HG03175 (cell line): ENCODE results near the gene TPGS1.

ENCODE experiments used
- ATAC-seq: cut with Tn5 transposase; IDR thresholded peaks from one replicate; pipeline ENCODE4 v1.9.1; 2021; ENCODE audit warnings: mild to moderate bottlenecking, moderate library complexity; ENCODE audit not compliant: unreplicated experiment

Gene TPGS1

DNA sequence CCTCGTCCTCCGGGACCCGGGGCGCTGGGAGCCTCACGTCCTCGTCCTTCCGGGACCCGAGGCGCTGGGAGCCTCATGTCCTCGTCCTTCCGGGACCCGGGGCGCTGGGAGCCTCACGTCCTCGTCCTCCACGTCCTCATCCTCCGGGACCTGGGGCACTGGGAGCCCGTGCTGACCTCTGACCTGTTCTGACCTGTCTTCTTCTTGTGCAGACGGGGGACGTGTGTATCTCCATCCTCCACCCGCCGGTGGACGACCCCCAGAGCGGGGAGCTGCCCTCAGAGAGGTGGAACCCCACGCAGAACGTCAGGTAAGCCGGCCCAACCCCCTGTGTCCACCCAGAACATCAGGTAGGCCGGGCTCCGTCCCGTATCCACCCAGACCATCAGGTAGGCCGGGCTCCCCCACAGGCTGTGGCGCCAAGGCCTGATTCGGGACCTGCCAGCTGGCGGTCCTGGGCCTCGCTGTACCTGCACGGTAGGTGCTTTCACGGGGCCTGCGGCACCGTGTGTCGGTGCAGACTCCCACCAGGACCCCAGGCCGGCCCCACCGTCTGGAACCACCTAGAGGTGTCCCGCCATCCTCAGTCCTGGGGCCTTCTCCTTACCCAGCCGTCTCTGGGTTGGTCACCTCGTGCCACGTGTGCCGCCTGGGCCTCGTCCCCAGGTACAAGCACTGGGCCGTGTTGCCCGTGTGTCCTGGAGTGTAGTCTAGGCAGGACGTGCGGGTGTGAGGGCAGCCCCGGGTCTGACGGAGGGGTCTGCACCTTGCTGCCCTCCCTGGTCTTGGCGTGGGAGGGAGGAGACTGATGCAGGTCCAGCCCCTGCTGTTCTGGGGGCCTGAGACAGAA, 29.0 kb downstream of the TPGS1 start:
- no peak for ATAC-seq

DNA sequence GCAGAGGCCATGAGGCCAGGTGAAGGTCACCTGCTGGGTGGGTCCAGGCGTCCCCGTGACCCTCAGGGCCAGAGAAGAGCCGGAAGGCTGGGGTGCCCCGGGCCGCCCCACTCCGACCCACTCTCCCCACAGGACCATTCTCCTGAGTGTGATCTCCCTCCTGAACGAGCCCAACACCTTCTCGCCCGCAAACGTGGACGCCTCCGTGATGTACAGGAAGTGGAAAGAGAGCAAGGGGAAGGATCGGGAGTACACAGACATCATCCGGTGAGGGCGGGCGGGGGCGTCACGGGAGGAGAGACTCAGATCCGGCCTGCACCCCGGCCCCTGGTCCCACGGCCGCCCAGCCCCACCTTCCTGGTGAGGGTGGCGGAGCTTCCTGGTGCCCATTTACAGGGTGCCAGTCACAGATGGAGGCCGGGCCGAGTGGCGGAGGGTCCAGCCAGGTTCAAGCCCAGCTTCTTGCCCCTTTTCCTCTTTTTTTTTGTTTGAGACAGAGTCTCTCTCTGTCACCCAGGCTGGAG, 29.6 kb downstream of the TPGS1 start:
- no peak for ATAC-seq

DNA sequence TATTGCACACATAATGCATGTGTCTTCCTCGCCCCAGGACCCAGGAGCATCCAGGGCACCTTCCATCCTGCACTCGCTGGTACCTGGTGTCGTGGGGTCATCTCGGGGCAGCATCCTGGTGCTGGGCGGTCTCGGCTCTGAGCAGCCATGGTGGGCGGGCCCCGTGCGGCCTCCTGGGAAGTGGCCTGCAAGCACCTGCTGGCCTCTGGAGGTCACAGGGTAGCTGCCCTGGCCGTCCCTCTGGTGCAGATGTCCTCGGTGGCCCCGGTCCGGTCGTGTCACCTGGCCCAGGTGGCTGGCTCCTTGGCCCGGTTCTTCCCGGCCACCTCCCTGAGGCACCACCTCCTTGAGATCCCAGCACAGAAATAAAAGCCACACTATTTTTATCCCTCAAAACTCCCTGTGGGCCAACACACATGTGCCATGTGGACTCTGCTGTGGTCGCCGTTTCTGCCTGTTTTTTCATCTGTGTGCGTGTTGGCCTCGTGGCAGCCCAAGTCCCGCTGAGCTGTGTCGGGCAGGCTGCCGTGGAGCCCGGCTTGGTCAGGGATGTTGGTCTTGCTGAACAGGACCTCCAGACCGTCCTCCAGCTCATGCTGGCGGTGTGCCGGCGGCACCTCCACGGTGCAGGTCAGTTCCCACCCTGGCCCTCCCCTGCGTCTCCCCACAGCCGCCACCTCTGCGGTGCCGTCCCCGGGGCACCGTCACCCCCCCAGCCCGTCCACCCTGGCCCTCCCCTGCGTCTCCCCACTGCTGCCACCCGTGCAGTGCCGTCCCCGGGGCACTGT, 31.5 kb downstream of the TPGS1 start:
- ATAC-seq: no peak

DNA sequence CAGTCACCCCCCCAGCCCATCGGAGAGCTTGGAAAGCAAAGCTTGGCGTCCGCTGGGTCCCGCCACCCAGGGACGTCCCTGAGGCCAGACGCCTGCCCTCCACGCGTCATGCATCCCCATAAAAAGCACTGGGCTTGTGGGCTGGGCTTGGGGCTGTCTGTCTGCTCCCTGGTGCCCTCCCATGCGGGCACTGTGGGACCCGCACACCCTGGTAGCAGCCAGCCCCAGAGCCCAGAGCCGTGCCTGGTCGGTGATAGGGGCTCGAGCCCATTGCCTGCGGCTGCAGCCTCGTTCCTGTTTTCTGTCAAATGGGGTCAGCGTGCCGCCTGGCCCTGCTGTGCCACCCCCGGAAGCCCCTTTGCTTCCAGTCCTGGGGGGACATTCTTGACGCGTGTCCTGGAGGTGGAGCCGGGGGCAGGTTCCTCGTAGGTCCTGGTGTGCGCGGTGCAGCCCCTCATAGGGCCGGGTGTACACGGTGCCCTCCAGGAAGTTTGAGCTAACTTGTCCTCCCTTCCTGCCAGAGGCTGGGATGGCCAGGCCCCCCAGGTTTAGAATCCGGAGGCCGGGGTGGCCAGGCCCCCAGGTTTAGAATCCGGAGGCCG, 32.2 kb downstream of the TPGS1 start:
- ATAC-seq: no peak

DNA sequence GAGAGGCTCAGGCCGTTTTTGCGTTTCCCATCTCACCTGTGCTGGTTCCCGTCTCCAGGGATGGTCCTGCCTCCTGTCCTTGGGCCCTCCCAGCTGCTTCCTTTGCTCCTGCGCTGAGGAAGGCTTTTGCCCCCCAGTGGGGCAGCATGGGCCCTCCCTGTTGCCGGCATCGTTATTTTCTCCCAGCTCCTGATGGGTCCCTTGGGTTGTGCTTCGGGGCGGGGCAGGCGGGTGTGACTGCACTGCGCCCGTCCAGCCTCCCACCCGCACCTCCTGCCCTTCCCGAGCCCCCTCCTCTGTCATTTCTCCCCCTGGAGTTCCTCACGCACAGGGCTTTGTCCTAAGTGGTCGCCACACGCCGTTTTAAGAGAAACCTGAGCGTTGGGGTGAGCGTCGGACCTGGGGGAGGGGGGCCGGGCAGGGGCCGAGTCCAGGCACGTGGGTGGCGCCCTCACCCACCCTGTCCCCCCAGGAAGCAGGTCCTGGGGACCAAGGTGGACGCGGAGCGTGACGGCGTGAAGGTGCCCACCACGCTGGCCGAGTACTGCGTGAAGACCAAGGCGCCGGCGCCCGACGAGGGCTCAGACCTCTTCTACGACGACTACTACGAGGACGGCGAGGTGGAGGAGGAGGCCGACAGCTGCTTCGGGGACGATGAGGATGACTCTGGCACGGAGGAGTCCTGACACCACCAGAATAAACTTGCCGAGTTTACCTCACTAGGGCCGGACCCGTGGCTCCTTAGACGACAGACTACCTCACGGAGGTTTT, 33.8 kb downstream of the TPGS1 start:
- no peak for ATAC-seq

DNA sequence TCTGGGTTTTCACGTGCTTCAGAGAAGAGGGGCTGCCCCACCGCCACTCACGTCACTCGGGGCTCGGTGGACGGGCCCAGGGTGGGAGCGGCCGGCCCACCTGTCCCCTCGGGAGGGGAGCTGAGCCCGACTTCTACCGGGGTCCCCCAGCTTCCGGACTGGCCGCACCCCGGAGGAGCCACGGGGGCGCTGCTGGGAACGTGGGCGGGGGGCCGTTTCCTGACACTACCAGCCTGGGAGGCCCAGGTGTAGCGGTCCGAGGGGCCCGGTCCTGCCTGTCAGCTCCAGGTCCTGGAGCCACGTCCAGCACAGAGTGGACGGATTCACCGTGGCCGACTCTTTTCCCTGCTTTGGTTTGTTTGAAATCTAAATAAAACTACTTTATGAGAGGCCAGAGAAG, 34.4 kb downstream of the TPGS1 start:
- ATAC-seq: no peak

DNA sequence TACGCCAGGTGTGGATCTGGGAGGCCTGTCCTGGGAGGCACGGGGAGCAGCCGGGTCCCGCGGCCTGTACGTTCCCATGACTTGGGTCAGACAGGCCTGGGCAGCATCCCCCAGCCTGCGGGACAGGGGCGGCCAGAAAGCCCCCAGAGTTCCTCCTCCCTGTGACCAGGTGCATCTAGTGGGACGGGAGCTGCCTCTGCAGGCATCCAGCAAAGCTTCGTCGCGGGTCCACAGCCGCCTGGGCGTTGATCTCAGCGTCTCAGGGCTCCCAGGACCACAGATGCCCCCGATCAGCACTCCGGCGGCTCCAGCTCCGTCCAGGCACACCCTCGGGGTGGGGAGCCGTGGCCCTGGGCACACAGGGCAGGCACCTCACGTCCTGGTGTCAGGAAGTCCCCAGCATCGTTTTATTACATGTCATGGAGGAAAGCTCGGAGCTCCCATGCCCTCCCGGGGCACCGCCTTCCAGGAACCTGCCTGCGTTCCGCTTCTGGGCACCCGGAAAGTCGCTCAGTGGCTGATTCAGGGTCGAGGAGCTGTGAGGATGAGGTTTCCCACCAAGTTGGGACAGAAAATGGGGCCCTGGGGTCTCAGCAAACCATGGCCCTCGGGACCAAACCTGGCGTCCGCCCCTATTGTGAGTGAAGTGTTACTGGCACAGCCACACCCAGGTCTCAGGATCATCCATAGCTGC, 35.0 kb downstream of the TPGS1 start:
- ATAC-seq: no peak

DNA sequence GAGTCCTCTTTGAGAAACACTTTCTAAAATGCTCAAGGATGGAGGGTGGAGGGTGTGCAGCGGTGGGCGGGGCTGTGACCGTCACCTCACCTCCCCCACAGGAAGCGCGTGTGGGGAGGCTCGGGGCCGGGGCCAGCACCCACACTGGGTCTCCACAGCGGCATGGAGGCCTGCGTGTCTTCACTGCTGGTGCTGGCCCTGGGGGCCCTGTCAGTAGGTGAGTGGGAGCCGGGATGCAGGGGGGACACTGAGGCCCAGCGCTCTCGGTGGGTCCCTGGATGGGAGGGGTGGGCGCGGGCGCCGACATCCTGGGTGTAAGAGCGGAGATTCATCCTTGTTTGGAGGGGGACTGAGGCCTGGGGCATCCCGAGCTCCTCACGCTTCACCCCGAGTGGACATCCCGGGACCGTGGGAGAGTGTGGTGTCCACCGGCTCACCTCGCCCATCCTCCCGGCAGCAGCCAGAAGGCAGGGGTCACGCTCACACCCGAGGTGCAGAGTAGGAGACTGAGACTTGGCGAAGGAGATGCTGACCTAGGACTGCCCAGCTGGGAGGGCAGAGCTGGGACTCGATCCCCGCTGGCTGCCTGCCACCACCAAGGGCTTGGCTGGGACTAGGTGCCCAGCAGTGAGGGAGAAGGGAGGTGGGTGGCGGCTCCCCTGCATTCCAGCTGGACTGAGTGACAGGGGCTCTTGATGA, 36.8 kb downstream of the TPGS1 start, which contains the start of gene GZMM:
Gene GZMM (plus strand): TSS at position 144 of the 699 bp plus-strand sequence. CDS start 19 bp downstream, at position 163.
- no peak for ATAC-seq

DNA sequence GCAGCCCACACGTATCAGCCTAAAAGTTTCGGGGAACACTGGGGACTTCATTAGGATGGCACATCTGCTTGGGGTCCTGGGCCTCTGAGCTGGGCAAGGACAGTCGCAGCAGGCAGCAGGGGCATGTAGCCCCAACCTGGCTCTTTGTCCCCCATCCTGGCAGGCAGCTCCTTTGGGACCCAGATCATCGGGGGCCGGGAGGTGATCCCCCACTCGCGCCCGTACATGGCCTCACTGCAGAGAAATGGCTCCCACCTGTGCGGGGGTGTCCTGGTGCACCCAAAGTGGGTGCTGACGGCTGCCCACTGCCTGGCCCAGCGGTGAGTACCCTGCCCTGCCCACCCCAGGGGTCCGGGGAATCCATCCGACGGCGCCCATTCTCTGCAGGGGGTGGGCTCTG, 39.8 kb downstream of the TPGS1 start:
- no peak for ATAC-seq

DNA sequence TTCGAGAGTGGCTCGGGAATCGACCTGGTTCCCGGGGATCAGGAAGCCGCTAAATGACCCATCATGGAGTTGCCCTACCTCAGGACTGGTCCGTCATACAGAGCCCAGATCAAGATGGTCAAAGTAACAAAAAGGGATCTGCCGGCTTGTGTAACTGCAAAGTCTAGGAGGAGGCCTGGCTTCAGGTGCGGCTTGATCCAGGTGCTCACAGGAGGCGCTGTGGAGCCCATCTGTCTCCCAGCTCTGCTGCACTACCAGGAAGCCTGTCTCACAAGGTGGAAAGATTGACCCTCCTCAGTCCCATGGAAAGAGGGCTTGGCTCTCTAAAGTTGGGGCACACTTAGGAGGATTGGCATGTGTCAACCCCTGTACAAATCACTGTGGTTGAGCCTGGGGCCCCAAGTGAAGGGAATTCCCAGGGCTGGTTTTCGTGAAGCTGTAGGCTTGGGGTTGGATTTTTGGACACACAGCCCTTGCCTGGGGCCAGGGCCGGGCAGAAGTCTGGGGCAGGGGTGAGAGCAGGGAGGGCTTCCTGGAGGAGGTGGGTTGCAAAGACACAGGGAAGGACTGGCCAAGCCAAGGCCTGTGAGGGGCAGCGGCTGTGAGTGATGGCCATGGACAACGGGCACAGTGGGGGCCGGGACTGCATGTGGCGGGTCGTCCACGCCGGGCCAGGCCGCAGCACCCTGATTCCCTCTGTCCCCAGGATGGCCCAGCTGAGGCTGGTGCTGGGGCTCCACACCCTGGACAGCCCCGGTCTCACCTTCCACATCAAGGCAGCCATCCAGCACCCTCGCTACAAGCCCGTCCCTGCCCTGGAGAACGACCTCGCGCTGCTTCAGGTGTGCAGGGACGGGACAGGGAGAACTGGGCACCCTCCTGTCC, 40.8 kb downstream of the TPGS1 start:
- no peak for ATAC-seq

DNA sequence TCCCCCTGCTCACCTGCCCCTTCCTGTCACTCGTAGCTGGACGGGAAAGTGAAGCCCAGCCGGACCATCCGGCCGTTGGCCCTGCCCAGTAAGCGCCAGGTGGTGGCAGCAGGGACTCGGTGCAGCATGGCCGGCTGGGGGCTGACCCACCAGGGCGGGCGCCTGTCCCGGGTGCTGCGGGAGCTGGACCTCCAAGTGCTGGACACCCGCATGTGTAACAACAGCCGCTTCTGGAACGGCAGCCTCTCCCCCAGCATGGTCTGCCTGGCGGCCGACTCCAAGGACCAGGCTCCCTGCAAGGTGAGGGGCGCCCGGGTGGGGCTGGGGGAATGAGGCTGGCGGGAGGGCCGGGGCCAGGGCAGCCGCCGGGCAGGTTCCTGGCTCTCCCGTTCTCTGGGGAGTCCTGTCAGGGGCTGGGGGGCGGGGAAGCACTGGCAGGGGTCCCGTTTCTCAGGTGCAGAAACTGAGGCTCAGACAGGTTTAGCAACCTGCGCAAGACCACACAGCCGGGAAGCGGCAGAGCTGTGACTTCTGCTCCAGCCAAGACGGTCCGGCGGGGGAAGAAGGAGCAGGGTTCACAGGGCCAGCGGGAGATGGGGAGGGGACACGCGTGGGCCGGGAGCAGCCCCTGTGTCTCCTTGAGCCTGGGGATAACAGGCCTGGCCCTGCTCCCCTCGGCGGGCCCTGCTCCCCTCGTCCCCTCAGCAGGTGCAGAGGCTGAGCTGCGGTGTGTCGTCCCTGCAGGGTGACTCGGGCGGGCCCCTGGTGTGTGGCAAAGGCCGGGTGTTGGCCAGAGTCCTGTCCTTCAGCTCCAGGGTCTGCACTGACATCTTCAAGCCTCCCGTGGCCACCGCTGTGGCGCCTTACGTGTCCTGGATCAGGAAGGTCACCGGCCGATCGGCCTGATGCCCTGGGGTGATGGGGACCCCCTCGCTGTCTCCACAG, 41.9 kb downstream of the TPGS1 start:
- no peak for ATAC-seq

DNA sequence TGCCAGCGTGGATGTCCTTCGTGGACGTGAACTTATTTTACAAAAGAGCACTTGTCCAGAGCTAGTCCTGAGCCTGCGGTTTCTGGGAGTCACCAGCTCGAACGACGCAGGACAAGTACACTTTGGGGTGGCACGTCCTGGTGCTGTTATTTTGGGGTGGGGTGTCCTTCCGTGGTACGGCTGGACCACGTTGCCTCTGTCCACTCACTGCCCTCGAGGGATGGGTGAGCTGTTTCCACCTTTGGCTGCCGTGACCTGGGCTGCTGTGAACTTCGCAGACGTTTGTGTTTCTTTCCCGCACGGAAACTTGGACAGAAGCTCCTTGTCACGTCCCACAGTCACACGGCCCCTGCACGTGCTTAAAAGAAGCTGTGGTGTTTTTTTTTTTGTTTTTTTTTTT, 47.5 kb downstream of the TPGS1 start:
- ATAC-seq: no peak

DNA sequence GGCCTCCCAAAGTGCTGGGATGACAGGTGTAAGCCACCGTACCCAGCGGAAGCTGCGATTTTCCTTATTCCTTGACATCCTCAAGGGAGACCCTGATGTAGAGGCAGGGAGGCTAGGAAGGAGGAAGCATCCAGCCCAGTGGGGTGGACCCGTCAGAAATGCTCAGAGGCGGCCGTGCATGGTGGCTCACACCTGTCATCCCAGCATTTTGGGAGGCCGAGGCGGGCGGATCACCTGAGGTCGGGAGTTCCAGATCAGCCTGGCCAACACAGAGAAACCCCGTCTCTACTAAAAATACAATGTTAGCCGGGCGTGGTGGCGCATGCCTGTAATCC, 48.1 kb downstream of the TPGS1 start:
- no peak for ATAC-seq

DNA sequence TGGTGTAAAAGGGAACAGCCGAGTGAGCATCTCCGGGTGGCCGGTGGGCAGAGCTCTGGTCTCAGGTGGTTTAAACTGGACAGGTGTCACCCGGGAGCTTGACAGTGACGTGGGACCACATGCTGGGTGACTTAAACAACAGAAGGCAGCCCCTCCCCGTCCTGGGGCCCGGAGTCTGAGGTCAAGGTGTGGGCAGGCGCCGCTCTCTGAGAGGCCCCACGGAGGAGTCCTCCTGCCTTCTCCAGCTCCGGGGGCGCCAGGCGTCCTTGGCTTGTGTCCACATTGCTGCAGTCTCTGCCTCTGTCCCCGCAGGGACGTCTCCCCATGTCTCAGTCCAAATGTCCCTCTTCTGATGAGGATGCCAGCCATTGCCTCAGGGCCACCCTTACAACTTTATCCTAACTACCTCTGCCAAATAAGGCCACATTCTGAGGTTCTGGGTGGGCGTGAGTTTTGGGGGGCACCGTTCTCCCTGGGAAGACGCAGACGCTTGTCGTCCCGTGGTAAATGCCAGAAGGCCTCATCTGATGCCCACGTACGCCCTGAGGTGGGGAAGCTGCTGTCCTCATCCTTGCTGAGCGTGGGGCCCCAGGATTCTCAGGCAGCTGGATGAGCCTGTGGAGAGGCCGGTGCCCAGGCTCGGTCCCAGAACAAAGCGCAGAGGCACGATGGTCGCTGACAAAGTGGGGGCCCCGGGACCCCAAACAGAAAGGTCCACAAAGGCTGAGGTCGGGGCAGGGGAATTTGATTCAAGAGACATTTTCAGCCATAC, 49.5 kb downstream of the TPGS1 start:
- ATAC-seq: no peak

DNA sequence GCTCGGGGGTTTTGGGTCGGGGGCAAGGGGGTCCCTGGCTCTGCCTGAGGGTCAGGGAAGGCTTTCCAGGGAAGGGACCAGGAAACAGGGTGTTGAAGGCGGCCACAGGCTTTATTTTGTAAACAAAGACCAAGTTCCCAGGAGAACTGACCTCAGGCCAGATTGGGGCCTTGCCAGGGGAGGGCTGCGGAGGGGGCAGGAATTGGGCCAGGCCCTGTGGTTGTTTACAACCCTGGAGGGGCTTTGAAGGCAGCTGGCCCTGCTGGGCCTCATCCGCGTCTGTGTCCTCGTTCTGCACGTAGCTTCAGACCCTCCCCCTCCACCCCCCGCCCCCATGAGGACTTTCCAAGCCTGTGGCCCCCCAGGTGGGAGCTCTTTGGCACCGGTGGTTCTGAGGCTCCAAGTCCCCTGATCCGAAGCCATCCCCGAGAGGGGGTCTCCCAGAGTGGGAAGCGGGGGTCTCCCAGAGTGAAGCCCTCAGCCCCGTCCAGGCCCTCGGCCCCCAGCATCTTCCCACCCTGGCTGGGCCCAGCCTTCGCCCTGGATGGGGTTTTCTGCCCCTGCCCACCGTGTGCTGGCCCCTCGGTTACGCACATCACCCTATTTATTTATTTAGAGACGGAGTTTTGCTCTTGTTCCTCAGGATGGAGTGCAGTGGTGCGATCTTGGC, 51.6 kb downstream of the TPGS1 start:
- ATAC-seq: no peak

DNA sequence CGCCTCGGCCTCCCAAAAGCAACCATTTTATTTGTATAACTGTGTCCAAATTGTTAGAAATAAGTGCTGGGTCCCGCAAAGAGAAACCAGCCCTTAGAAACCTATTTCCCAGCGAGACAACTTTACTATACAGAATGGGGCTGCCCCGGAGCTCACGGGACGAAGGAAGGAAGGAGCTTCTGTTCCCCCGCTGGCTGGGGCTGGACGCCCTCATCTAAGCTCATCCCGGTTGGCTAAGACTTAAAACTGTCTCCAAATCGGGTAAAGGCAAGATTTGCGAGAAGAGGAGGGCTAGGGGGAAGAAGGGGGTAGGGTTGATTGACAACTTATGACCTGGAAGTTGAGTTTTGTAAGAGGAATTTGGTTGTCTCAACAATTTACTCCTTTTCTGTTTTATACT, 52.8 kb downstream of the TPGS1 start:
- ATAC-seq: no peak
